SIG-M5 (cell line): ENCODE measurements around the gene CRIM1.

Source experiments
- DNase-seq: peaks from one replicate; lab custom pipeline; 2025; lab: John Stamatoyannopoulos, UW

CRIM1 gene

DNA sequence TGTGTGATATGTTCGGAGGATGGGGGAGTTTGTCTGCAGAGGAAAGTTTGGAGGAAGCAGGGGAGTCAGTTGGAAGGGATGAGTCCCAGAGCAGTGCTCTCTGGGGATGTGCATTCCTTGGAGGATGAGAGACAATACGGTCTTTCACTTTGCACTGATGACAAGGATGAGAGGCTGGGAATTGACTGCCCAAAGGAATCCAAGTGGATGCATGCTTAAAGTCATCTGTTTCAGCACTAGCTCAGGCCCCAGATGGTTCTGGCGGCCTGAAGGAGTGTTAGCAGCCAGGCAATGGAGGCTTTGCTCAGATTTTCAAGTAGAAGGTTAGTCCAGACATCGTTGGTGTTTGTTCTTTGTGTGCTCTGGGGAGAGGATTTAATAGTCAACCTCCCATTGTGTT is 100.2 kb downstream of the CRIM1 start:
- no peak for DNase-seq

DNA sequence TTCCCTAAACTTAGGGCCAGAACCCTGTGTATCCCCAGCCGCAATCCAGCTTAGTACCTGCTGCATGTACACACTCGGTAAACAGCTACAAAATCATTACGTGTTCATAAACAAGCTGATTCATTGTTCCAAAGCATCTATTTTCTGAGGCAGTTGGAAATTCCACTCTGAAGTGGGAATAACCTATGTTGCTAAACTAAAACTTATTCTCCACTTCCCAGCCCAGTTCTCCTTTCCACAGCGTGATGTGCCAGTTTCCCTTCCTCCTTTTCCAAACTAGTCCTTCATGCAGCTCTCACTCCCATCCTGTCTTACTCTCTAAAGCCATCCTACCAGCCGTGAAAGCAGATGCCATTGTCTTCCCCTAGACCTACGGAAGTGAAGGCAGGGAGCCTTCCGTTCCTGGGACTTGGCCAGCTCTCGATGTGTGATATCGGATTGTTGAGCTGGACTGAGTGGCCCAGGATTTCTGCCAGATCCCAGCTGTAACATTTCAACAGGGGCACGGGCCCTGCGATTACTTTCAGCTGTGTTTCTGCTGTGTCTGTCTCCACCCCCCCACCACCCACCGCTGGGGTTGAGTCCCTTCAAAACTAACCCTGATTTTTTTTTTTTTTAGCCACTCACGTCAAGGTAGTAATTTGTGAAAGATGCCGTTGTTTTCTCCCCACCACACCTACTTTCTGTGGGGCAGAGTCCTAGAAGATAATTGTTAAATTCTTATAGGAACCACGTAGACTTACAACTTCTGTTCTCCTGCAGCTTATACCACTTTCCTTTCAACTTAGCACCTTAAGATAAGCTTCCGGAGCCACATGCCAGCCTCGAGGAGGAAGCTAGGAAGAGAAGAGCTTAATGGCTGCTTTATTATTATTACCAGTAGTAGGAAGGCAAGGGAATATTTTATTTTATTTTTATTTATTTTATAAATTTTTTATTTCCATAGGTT is 100.9 kb downstream of the CRIM1 start:
- no peak for DNase-seq

DNA sequence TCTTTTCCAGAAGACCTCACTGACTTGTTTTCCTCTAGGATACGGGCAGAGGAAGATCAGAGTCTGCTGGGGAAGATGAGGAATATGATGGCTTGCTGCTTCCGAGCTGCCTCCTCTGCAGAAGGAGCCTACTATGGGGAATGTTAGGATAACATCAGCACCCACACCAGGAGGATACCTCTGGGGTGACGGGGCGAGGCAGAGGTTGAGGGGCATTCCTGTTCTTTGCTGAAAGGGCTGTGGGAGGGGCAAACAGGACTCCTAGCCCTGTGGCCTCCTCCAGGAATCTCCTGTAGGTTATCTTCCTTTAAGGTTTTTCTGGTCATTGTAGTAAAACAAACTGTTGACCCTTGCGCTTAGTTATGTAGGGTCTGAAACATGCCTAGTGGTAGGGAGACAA is 102.5 kb downstream of the CRIM1 start:
- DNase-seq: no peak

DNA sequence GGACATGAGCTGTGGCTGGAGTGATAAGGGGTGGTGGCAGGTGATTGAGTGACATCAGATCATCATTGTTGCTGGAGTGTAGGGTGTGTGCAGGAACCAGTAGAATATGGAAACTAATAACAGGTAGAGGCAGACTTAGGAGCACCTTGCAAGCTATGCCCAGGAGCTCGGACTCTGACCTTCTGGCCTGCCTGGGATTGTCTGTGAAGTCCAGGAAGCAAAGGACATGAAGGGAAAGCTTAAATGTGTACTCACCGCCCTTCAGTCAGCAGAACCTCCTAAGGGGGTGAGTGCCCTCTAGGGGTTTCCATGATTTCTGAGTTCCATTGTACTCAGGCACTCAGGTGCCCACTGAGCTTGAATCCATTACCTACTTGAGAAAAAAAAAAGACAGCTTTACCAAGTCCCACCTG is 104.2 kb downstream of the CRIM1 start:
- no peak for DNase-seq

DNA sequence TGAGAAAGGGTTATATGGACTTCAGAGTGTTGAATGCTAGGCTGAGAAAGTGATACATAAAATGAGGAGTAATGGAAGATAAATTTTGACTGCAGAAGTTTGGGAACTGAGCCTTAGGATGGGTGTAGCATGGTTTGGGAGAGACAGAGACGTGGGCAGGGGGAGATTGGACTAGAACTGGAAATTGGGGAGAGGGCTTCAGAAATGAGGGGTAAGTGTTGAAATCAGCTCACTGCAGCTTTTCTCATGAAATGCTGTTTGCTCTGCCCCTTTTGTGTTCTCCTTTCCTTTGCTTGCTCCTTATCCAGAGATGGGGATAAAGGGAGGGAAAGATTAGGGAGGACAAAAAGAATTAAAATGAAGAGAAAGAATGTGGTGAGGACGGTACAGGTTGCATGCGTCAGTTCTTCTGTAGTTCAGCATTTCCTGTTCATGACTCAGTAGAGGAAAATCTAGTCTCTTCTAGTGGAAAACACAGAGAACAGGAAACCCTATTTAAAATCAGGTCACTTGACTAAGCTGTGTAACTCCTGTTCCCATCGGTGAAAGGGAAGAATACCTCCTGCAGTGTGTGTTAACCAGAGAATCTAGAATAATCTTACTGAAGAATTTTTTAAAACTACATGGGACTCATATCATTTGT is 105.6 kb downstream of the CRIM1 start:
- no peak for DNase-seq

DNA sequence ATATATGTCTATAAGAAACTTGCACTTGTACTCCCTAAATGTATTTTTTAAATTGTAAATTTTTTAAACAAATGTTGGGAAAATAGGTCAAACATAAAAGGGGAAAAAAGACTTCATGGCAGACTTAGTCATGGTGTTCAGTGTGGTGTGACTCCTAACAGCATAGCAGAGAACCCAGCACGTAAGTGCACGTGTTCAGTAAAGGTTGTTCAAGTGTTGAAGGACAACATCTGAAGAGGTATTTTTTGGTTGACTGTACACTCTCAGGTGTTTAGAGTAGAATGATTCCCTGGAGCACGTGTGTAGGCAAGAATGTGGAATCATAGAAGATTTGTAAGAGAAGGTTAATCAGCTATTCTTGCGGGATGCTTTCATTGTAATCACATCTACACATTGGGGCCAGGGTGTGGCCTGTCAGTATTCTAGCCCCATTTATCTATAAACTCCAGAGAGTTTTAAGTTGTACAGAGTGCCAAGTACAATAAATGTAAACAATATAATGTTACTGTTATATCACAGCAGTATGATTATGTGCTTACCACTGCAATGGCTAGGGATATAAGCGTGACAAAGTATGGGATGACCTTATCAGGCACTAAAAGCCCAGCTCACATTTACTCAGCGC is 106.8 kb downstream of the CRIM1 start:
- DNase-seq: no peak

DNA sequence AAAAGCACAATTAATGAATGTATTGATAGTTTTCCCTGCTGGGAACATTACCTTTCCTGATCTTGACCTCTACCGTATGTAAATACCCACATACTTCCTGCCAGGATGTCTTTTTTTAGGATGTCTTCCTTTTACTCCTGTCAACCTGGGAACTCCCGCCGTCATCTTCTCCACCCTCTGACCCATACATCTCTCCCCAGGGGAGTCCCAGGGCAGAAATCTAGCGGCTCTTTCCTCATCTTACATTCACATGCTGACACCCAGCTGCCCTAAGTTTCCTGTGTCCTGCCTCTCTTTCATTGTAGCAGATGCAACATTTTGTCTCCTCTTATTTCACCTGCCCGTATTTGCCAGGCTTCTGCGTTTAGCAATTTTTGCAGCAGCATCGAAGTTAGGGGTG is 107.8 kb downstream of the CRIM1 start:
- no peak for DNase-seq

DNA sequence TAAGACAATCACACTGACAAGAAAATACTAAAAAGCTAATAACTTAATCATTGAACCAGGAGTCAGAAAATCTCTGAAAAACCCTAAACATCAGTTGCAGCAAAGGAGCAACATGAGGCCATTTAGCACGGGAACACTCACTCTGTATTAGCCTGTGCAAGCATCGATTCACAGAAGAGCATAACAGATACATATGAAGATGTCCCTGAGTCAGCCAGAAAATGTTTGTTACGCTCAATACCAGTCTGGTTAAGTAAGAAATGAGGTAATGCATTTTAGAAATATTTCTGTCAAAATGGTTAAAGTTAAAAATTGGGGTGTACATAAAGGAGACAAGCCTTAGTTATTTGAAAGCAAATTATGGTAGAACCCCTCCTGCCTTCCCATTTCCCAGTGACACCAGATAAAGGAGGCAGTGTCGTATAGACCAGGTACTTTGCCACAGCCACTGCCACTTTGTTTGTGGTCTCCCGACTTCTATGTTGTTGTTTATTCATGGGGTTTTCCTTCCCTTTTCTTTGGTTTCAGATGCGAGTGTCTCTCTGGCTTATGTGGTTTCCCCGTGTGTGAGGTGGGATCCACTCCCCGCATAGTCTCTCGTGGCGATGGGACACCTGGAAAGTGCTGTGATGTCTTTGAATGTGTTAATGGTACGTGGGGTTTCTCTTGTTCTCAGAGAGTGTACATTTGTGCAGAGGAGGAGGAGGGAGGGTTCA is 108.6 kb downstream of the CRIM1 start:
- DNase-seq: no peak

DNA sequence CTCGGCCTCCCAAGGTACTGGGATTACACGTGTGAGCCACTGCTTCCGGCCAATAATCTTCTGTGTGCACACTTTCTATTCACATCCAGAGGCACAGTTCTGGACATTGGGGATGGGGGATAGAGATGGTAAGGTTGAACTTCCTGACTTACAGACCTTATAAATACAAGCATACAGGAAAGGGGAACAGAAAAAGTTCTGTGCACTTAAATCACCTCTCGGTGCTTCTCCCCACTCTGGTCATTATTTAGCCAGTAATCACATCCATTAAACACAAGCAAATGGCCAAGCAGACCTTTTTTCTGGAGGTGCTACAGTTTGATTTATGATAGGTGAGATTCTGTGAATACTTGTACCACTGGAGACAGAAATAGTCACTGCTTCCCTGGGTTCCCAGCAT is 110.6 kb downstream of the CRIM1 start:
- DNase-seq: no peak

DNA sequence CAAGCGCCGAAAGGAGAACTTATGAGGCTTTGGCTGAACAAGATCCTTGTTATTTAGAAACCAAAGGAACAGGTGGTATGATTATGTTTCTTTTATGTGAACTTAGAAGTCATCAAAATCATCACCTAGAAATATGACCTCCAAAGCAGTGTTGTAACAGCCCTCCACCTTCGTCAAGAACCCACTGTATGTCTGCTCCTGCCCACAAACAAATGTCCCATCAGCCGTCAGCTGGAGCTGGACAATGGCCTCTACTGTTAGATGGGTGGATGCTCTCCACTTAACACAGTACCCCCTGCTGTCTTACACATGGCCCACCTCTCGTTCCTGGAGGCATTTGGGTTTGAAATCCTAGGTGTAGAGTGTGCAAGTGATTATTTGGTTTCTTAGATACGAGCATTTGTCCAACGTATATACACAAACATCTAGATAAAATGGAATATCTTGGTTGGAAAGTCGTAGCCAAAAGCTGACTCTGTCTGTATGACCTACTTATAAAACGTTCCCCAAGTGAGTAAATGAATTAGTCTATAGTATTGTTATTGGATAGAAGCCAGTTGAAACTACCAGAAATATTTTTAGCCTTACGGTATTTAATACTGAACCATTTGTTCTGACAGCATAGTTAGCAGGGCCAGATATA is 113.0 kb downstream of the CRIM1 start:
- DNase-seq: no peak

DNA sequence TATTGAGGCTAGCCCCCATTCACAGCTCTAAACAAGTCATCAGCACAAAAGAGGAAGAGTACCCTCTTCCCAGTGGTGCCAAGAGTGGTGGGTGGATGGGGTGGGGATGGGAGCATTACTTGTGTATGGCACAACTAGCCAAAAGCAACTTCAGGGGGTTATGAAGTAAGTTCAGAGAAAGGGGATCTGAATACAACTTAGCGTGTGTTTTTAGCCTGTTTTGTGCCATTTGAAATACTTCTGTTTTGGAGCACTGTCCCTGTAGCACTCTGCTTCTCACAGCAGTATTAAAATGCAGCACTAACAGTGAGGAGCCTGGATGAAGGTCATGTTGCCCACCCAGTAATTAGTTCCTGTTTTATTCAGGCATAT is 113.5 kb downstream of the CRIM1 start:
- DNase-seq: no peak

DNA sequence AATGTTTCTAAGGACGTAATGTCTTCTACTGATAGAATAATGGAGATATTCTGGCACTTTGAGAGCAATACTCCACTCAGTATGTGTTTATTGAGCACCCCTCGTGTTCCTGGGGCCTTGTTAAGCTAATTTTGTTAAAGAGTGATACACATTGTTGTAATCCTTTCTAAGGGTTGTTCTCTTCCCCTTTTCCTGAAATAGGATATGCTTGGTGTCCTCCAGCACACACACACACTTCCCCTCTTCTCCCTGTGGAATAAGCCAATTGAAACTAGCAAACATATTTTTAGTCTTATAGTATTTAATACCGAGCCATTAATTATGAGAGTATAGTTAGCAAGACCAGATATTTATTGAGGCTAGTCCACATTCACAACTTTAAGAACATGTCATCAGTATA is 114.1 kb downstream of the CRIM1 start:
- DNase-seq: no peak

DNA sequence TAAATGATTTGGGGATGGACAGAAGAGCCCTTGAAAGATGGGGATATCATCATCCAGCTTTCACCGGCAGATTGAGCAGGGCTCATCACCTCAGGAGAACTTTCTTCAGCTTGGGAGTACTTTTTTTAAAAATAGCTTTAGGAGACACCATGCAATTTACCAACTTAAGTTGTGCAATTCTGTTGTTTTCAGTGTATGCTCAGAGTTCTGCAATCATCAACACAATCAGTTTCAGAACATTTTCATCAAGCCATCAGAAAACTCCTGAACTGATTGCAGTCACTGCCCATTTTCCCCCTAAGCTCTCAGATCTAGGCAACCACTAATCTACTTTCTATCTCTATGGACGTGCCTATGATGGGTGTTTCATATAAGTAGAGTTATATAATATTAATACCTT is 117.7 kb downstream of the CRIM1 start:
- DNase-seq: no peak

DNA sequence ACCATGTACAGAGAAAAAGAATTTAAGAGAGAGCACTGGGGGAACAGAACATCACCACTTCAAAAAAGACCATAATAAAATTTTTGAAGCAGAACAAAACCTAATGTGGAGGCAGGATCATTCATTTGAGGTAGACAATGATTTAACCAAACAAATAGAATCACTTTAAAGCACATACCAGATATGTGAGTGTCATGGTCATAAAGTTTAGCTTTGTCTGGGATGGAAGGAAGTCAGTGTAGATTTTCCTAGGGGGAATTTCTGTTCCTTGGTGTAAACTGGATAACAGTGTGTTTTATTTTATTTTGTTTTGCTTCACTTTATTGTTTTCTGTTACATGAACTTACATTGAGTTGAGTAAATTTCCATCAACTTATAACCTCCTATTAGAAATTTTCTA is 120.8 kb downstream of the CRIM1 start:
- DNase-seq: no peak

DNA sequence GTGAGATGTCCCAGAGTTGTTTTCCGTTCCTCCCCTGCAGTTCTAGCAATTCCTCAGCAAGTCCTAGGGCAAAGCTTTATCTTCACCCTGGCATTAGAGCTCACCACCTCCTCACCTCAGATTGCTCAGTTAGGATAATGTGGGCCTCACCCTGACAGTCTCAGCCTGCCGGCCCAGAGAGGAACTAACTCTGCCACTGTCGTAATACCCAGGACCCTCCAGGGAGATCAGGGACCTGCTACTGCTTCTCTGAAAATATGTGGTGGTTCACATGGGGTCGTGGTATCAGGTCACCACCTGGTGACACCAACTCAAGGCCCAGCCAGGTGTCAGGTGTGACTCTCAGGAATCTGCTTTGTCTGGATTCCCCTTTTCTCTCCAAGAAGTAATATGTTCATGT is 121.7 kb downstream of the CRIM1 start:
- no peak for DNase-seq

DNA sequence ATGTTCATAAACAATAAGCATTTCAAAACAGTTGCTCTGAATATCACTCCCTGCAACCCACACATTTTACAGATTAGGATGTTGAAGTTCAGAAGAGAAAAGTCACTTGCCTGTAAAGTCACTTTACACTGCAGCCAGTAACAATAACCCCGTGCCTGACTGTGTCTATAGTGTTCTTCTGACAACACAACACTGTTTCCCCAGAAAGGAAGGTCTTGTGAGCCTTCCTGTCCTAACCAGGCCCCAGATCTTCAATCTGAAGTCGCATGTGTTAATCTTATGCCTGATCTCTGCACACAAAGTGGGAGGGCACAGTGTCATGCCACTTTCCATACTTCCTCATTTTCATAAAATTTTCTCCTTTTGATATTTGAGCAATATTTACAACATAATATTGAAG is 122.2 kb downstream of the CRIM1 start:
- no peak for DNase-seq

DNA sequence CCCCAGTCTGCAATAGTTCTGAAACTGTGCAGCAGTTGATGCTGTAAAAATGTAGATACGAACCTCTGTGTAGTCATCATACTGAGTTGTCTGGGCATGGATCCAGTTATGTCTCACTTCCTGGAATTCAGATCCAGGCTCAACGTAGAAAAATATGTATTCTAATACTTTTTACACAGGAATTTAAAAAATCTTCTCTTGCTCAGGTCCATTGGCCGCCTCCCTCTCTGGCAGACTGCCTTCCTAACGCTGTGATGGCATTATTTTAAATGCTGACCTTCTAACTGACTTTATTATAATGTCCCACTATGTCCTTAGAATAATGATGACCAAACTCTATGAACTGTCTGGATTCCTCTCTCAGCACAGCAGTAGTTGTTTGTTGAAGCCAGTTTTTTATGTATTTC is 122.8 kb downstream of the CRIM1 start:
- no peak for DNase-seq

DNA sequence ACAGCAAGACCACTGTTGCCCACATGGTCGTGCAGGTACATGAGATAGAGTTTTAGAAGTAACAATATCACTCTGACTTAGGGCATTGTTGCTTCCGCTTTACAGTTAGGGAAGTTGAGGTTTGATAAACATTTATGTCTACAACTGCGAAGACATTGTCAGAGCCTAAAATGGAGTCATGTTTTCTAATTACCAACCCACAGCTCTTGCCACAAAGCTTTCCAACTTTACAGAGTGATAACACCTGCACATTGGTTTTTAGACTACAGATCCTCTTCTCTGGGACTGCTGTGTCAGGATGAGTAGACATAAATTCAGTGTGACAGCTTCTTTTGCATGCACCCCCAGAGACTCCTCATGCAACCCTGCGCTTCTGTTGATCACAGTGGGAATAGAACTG is 123.4 kb downstream of the CRIM1 start:
- no peak for DNase-seq

DNA sequence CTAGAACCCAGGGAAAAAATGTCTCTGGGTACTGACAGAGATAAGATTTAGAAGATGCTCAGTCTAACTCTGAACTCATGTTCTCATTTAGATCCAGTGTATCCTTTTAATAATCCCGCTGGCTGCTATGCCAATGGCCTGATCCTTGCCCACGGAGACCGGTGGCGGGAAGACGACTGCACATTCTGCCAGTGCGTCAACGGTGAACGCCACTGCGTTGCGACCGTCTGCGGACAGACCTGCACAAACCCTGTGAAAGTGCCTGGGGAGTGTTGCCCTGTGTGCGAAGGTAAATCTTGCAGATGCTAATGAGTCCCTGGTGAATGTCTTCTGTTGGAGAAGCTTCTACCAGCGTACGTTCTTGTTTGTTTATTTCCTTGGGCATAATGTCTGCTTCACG is 123.8 kb downstream of the CRIM1 start:
- no peak for DNase-seq

DNA sequence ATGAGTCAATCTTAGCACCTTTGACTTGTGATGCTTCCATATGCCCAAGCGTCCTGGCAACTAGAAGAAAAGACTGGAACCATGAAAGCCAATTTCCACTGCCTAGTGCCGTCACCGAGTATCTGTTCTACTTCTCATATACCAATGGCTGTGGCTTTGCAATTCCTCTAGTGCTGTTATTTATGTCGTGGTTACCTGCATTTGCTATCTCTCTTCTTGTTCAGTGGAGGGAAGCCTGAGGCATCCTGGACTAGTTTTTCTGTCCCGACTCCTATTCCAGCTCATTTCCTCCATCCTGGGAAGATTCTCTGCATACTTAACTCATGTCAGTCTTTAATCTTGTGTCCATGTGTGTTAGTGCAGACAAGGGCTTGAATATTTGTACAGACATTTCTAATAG is 124.5 kb downstream of the CRIM1 start:
- no peak for DNase-seq

DNA sequence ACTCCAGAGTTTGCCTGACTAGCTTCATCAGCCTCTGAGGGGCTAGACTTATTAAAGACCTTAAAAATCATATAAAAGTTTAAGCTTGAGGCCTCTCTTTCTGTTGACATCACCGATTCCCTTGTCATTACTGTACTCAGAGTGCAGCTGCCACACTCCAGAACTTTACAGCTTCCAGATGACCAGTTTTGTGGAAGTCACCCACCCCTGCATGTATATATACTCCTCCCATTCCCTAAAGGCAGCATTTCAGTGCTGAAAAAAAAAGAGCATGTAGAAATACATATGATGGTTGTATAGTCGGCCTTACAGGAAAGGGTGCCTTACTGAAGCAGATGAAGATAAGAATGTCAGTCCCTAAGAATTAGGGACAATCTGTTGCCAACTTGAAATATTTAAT is 125.1 kb downstream of the CRIM1 start:
- DNase-seq: no peak

DNA sequence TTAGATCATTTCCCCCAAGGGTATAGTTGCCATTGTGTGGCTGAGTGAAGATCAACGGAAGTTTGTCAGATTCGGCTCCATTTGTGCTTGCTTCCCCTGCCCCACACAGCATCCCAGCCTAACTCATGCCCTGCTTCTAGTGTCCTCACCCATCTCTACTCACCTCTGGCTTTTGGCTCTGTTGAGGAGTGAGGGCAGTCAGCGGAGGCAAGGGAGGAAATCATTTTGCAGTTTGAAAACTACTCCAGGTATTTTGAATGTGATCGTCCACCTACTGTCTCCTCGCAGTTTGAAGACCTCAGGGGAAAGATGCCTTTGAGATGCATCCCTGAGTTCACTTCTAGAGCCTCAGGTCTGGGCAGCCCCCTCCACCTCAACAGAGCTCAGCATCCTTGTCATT is 126.1 kb downstream of the CRIM1 start:
- DNase-seq: no peak
